Measurements from ENCODE around the gene CERT1. TPM values are rescaled to one million over a fixed set of nuclear protein-coding genes. Genes with fewer than 3 reads are reported as not detected.

The CERT1 gene
- total RNA-seq, 2 experiments from 2014 or later: 23.9 to 24.6 TPM

- H3K4me3 Mint-ChIP-seq: no peak overlapping the region
- intact Hi-C loops (cut with micrococcal nuclease): no loop called here
- ATAC-seq (no peak), DNase-seq (no peak)
- H3K9me3 Mint-ChIP-seq: no peaks in the 10 kb centered on the region
- H3K27ac Mint-ChIP-seq: no peak overlapping the region
- H3K27me3 Mint-ChIP-seq: no peaks in the 10 kb centered on the region
- no peak for TF ChIP-seq CTCF (IDR thresholded peaks at IDR 0.05)
- ChIA-PET POLR2A (interaction anchor here (0.9 to 1.7 kb wide), 2 partner anchors 9 to 18 kb away, joined by 4 to 5 read pairs; partner anchors contain the start of gene HMGCR), CTCF (interaction anchor here (0.9 to 1.5 kb wide), 2 partner anchors 15 to 328 kb away, joined by 3 read pairs; no protein-coding TSS in a partner anchor)
- peaks cover 59% of the 10 kb centered on the region for H3K36me3 Mint-ChIP-seq (ENCODE audit: low read depth)
- peaks cover 16% of the 10 kb centered on the region for H3K4me1 Mint-ChIP-seq (ENCODE audit: low read depth)
Observed at GRCh38 chr5:75355236-75355635, 156.2 kb downstream of the CERT1 start.

- Mint-ChIP-seq H3K27ac (peak overlapping the region; percentile 72), H3K4me1 (ENCODE audit: low read depth) (peaks cover 21% of the 10 kb centered on the region), H3K36me3 (ENCODE audit: low read depth) (peaks cover 56% of the 10 kb centered on the region), H3K27me3 (no peaks in the 10 kb centered on the region), H3K4me3 (no peak overlapping the region), H3K9me3 (no peaks in the 10 kb centered on the region)
- ChIA-PET CTCF (interaction anchor here (0.9 to 2.0 kb wide), 9 partner anchors 8 to 329 kb away, joined by 3 to 6 read pairs (median 4); partner anchors contain the start of genes ANKRD31 and HMGCR), POLR2A (interaction anchor here (0.9 to 1.7 kb wide), 4 partner anchors 8 to 114 kb away, joined by 3 to 6 read pairs (median 4); partner anchors contain the start of genes ANKRD31 and HMGCR)
- peak; percentile 82 for ATAC-seq
- intact Hi-C loops (cut with micrococcal nuclease): no loop called here
- TF ChIP-seq CTCF (IDR thresholded peaks at IDR 0.05): no peak
- DNase-seq: no peak
Observed at GRCh38 chr5:75351139-75351926, 160.1 kb downstream of the CERT1 start.

- Mint-ChIP-seq H3K9me3 (no peaks in the 10 kb centered on the region), H3K36me3 (ENCODE audit: low read depth) (peaks cover 57% of the 10 kb centered on the region), H3K27me3 (no peaks in the 10 kb centered on the region), H3K4me3 (no peak overlapping the region), H3K27ac (no peak overlapping the region), H3K4me1 (ENCODE audit: low read depth) (peaks cover 21% of the 10 kb centered on the region)
- intact Hi-C loops (cut with micrococcal nuclease): no loop called here
- ChIA-PET POLR2A (no interaction called here), CTCF (interaction anchor here (1.5 kb wide), 1 partner anchor 10 kb away, joined by 4 read pairs; no protein-coding TSS in a partner anchor)
- ATAC-seq (no peak), DNase-seq (no peak)
- TF ChIP-seq CTCF (IDR thresholded peaks at IDR 0.05): no peak
Observed at GRCh38 chr5:75349663-75350062, 161.8 kb downstream of the CERT1 start.

- H3K9me3 Mint-ChIP-seq: no peaks in the 10 kb centered on the region
- no peaks in the 10 kb centered on the region for H3K27me3 Mint-ChIP-seq
- H3K4me1 Mint-ChIP-seq (ENCODE audit: low read depth): peaks cover 21% of the 10 kb centered on the region
- ChIA-PET POLR2A (no interaction called here), CTCF (interaction anchor here (0.8 kb wide), 1 partner anchor 12 kb away, joined by 3 read pairs; no protein-coding TSS in a partner anchor)
- intact Hi-C loops (cut with micrococcal nuclease): no loop called here
- DNase-seq: no peak
- H3K27ac Mint-ChIP-seq: no peak overlapping the region
- TF ChIP-seq CTCF (IDR thresholded peaks at IDR 0.05): no peak
- no peak for ATAC-seq
- H3K36me3 Mint-ChIP-seq (ENCODE audit: low read depth): peaks cover 56% of the 10 kb centered on the region
- no peak overlapping the region for H3K4me3 Mint-ChIP-seq
Observed at GRCh38 chr5:75348241-75348640, 163.2 kb downstream of the CERT1 start.

GRCh38 chr5:75342836-75343235 lies 168.6 kb downstream of the CERT1 start:
- ChIA-PET CTCF (interaction anchor here (0.9 to 1.1 kb wide), 3 partner anchors 8 to 106 kb away, joined by 3 to 4 read pairs (median 3); partner anchors contain the start of gene ANKRD31), POLR2A (interaction anchor here (1.3 kb wide), 1 partner anchor 9 kb away, joined by 4 read pairs; no protein-coding TSS in a partner anchor)
- intact Hi-C loops (cut with micrococcal nuclease): no loop called here
- DNase-seq (no peak), ATAC-seq (no peak)
- Mint-ChIP-seq H3K4me3 (no peak overlapping the region), H3K27me3 (no peaks in the 10 kb centered on the region), H3K4me1 (ENCODE audit: low read depth) (peaks cover 38% of the 10 kb centered on the region), H3K27ac (no peak overlapping the region), H3K36me3 (ENCODE audit: low read depth) (peaks cover 39% of the 10 kb centered on the region), H3K9me3 (no peaks in the 10 kb centered on the region)
- no peak for TF ChIP-seq CTCF (IDR thresholded peaks at IDR 0.05)

Data from activated CD8-positive, alpha-beta T cell treated with anti-CD3 and anti-CD28 coated beads for 36 hours (primary cell).